CD4-positive, alpha-beta T cell (primary cell): ENCODE measurements around the gene ATG5. TPM values are rescaled to one million over a fixed set of nuclear protein-coding genes. Genes with fewer than 3 reads are reported as not detected.

Experiments used
- ATAC-seq: fragments of 200-7000 bp; cut with Tn5 transposase; one replicate; pipeline ENCODE4 v1.10.0; 2022; ENCODE audit warnings: mild to moderate bottlenecking; ENCODE audit not compliant: poor library complexity
- CTCF ChIA-PET: fragments of 350-600 bp; sonication (Branson Sonifier 250); formaldehyde crosslinking; loops from one replicate; lab custom pipeline; 2021; ENCODE audit warnings: antibody characterized with exemption, inconsistent platforms; lab: Charles Lee
- POLR2A ChIA-PET: fragments of 350-600 bp; sonication (Branson Sonifier 250); formaldehyde crosslinking; loops from one replicate; lab custom pipeline; 2021; ENCODE audit warnings: antibody characterized with exemption, inconsistent platforms; lab: Charles Lee
- DNase-seq, 14 experiments: peaks; one replicate each; pipeline ENCODE4 v3.0.0-alpha.2; 2013 to 2020; ENCODE audit warnings: mixed read lengths in 2 of 14
- H3K27ac ChIP-seq, 2 donors: one replicate each; pipeline versions ENCODE4 v1.5.1 to v1.7.0; 2013; ENCODE audit warnings: low read length in 2 of 2, low read depth in 1 of 2, mild to moderate bottlenecking in 1 of 2
- H3K27me3 ChIP-seq, 2 experiments: 1 replicate in 1 of 2; 2 replicates in 1 of 2; pipeline versions ENCODE4 v1.6.1 to v1.7.0; 2013; ENCODE audit warnings: low read length in 2 of 2, control low read depth in 1 of 2, mild to moderate bottlenecking in 1 of 2, moderate library complexity in 1 of 2; ENCODE audit not compliant: insufficient read depth in 2 of 2, control insufficient read depth in 1 of 2
- H3K36me3 ChIP-seq: one replicate; pipeline ENCODE4 v1.6.1; 2013; ENCODE audit warnings: low read length, control low read depth; ENCODE audit not compliant: insufficient read depth
- H3K4me1 ChIP-seq: one replicate; pipeline ENCODE4 v1.6.1; 2013; ENCODE audit warnings: low read length, control low read depth; ENCODE audit not compliant: insufficient read depth
- H3K4me3 ChIP-seq: one replicate; pipeline ENCODE4 v1.5.1; 2013; ENCODE audit warnings: mild to moderate bottlenecking, low read length, moderate library complexity
- H3K9me3 ChIP-seq, 2 experiments: 1 replicate in 1 of 2; 2 replicates in 1 of 2; pipeline versions ENCODE4 v1.6.1 to v1.7.0; 2013; ENCODE audit warnings: low read length in 2 of 2, mild to moderate bottlenecking in 2 of 2, control low read depth in 1 of 2, moderate library complexity in 1 of 2; ENCODE audit not compliant: control insufficient read depth in 1 of 2, insufficient read depth in 1 of 2
- H3K27ac Mint-ChIP-seq: one replicate; pipeline ENCODE4 v1.8.0; 2020; ENCODE audit warnings: mixed read lengths
- H3K27me3 Mint-ChIP-seq: one replicate; pipeline ENCODE4 v1.8.0; 2021; ENCODE audit warnings: mixed read lengths
- H3K36me3 Mint-ChIP-seq: one replicate; pipeline ENCODE4 v1.8.0; 2021; ENCODE audit warnings: low read depth, mixed read lengths
- H3K4me1 Mint-ChIP-seq: one replicate; pipeline ENCODE4 v1.8.0; 2021; ENCODE audit warnings: low read depth, mixed read lengths
- H3K4me3 Mint-ChIP-seq: one replicate; pipeline ENCODE4 v1.8.0; 2020; ENCODE audit warnings: mild to moderate bottlenecking, mixed read lengths
- H3K9me3 Mint-ChIP-seq: one replicate; pipeline ENCODE4 v1.8.0; 2020; ENCODE audit warnings: mixed read lengths
- intact Hi-C, 2 experiments: fragments of 100-400 bp; cut with DNase I in 1 of 2; cut with micrococcal nuclease in 1 of 2; formaldehyde crosslinking; loops; one replicate each; pipeline versions ENCODE4 v1.15.1 to v1.9.0; 2023 to 2025; cut with DNase I, micrococcal nuclease
- total RNA-seq, 174 experiments: library from RNA in 2 of 174; stranded (reverse) in 2 of 174; gene quantifications; one replicate each; pipeline ENCODE4 v1.2.3 and lab custom pipeline; 2021 to 2026
- TF ChIP-seq, protein P1 (sequence below): fragments of 200-600 bp; IDR thresholded peaks from one replicate; pipeline ENCODE4 v1.8.0; 2022; ENCODE audit warnings: antibody characterized with exemption, mild to moderate bottlenecking

Gene ATG5
- total RNA-seq, 2 experiments from 2014 or later: 19.4 to 23.2 TPM

DNA sequence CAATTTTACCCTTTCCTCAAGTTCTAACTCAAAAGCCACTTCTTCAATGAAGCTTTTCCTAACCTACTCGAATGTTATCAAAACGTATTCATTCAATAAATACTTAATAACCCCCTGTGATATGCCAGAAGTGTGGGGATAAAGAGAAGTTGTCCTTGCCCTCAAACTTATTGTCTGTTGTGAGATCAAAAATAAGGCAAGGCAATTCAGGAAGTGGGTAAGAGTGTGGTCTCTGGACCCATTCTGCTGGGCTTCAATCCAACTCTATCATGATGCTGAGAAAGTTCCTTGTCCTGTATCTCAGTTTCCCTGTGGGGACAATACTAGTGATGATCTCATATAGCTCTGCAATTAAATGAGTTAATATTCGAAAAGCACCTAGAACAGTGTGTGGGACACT is 146.7 kb downstream of the ATG5 start:
- Histone ChIP-seq H3K4me3 (no peak overlapping the region), H3K9me3 (no peaks in the 10 kb centered on the region), H3K27me3 (no peaks in the 10 kb centered on the region), H3K27ac (no peak overlapping the region), H3K4me1 (peaks cover 27% of the 10 kb centered on the region), H3K36me3 (no peaks in the 10 kb centered on the region)
- H3K36me3 Mint-ChIP-seq: no peaks in the 10 kb centered on the region
- no peak for ATAC-seq
- TF ChIP-seq, protein P1, sequence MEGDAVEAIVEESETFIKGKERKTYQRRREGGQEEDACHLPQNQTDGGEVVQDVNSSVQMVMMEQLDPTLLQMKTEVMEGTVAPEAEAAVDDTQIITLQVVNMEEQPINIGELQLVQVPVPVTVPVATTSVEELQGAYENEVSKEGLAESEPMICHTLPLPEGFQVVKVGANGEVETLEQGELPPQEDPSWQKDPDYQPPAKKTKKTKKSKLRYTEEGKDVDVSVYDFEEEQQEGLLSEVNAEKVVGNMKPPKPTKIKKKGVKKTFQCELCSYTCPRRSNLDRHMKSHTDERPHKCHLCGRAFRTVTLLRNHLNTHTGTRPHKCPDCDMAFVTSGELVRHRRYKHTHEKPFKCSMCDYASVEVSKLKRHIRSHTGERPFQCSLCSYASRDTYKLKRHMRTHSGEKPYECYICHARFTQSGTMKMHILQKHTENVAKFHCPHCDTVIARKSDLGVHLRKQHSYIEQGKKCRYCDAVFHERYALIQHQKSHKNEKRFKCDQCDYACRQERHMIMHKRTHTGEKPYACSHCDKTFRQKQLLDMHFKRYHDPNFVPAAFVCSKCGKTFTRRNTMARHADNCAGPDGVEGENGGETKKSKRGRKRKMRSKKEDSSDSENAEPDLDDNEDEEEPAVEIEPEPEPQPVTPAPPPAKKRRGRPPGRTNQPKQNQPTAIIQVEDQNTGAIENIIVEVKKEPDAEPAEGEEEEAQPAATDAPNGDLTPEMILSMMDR: no peak
- no peak for DNase-seq
- no peak overlapping the region for H3K4me3 Mint-ChIP-seq
- no peaks in the 10 kb centered on the region for H3K27me3 Mint-ChIP-seq
- ChIA-PET CTCF (no interaction called here), POLR2A (interaction anchor here (1.0 to 1.3 kb wide), 3 partner anchors 14 to 81 kb away, joined by 3 to 4 read pairs (median 3); no protein-coding TSS in a partner anchor)
- H3K27ac Mint-ChIP-seq: no peak overlapping the region
- intact Hi-C loops: no loop called here
- no peaks in the 10 kb centered on the region for H3K9me3 Mint-ChIP-seq
- H3K4me1 Mint-ChIP-seq: peaks cover 23% of the 10 kb centered on the region

DNA sequence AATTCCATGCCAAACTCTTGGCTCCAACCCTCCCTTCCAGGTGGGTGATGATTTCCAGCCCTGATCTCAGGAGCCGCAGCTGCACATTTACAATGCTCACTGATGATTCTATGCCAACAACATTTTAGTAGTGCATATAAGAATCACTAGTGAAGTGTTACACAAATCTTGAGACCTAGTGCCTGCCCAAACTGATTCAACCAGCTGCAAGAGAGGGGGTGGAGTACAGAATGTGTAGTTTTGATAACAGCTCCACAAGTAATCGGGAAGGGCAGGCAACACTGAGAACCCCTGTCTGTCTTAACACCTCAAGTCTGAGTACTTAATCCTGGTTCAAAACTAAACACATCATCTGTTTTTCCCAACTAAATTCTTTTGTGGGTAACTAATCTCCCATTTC is 147.8 kb downstream of the ATG5 start:
- intact Hi-C loops: no loop called here
- peaks cover 30% of the 10 kb centered on the region for H3K4me1 ChIP-seq
- Mint-ChIP-seq H3K27ac (no peak overlapping the region), H3K4me3 (no peak overlapping the region), H3K4me1 (peaks cover 22% of the 10 kb centered on the region), H3K27me3 (no peaks in the 10 kb centered on the region), H3K36me3 (no peaks in the 10 kb centered on the region), H3K9me3 (no peaks in the 10 kb centered on the region)
- H3K27ac ChIP-seq: no peak overlapping the region
- CTCF ChIA-PET: no interaction called here
- no peaks in the 10 kb centered on the region for H3K36me3 ChIP-seq
- ATAC-seq (no peak), DNase-seq (no peak)
- TF ChIP-seq, protein P1: no peak
- no peaks in the 10 kb centered on the region for H3K27me3 ChIP-seq
- POLR2A ChIA-PET: interaction anchor here (1.1 to 1.3 kb wide), 3 partner anchors 14 to 80 kb away, joined by 3 to 4 read pairs (median 3); no protein-coding TSS in a partner anchor
- no peaks in the 10 kb centered on the region for H3K9me3 ChIP-seq
- H3K4me3 ChIP-seq: no peak overlapping the region

- Mint-ChIP-seq H3K27me3 (no peaks in the 10 kb centered on the region), H3K4me1 (peaks cover 18% of the 10 kb centered on the region), H3K4me3 (no peak overlapping the region), H3K27ac (peak overlapping the region; percentile 49), H3K36me3 (no peaks in the 10 kb centered on the region), H3K9me3 (no peaks in the 10 kb centered on the region)
- no peaks in the 10 kb centered on the region for H3K27me3 ChIP-seq
- peak in 2 of 14 experiments; percentile 14 to 67 for DNase-seq
- intact Hi-C loops: no loop called here
- H3K4me3 ChIP-seq: no peak overlapping the region
- CTCF ChIA-PET: interaction anchor here (0.9 to 1.4 kb wide), 4 partner anchors 9 to 79 kb away, joined by 3 to 4 read pairs (median 3); no protein-coding TSS in a partner anchor
- ATAC-seq: no peak
- TF ChIP-seq, protein P1: no peak
- H3K27ac ChIP-seq: no peak overlapping the region
- POLR2A ChIA-PET: interaction anchor here (0.7 to 1.4 kb wide), 3 partner anchors 9 to 61 kb away, joined by 3 to 4 read pairs (median 3); no protein-coding TSS in a partner anchor
- H3K4me1 ChIP-seq: peaks cover 5% of the 10 kb centered on the region
- H3K9me3 ChIP-seq: no peaks in the 10 kb centered on the region
- H3K36me3 ChIP-seq: no peaks in the 10 kb centered on the region
Observed at GRCh38 chr6:106173124-106173879, 152.3 kb downstream of the ATG5 start.
